ENCODE data around the gene CCDC86. TPM values are rescaled to one million over a fixed set of nuclear protein-coding genes. Genes with fewer than 3 reads are reported as not detected.
"Not testable (repeated sequence)": the region's sequence is repeated elsewhere in the genome, so short reads cannot be mapped to it uniquely, and the experiment has no call there.

CCDC86 gene, protein sequence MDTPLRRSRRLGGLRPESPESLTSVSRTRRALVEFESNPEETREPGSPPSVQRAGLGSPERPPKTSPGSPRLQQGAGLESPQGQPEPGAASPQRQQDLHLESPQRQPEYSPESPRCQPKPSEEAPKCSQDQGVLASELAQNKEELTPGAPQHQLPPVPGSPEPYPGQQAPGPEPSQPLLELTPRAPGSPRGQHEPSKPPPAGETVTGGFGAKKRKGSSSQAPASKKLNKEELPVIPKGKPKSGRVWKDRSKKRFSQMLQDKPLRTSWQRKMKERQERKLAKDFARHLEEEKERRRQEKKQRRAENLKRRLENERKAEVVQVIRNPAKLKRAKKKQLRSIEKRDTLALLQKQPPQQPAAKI
- total RNA-seq (2014; rRNA removed; shearing (Covaris generic)), result 28.4 and 32.7 TPM in 2 replicates
- 43.3 and 53.8 TPM in 2 replicates for polyA plus RNA-seq (2015; cell fraction: cytosol; rRNA removed)
- 48.5 and 51.0 TPM in 2 replicates for polyA plus RNA-seq (2015; cell fraction: nucleus; rRNA removed)

GRCh38 chr11:60841797-60842667 lies at the start of gene CCDC86:
Gene CCDC86 (plus strand): TSS chr11:60842113. CDS start chr11:60842125, 12 bp downstream.
- peak; percentile 94 for DNase-seq (ENCODE audit: low read depth)

DNA sequence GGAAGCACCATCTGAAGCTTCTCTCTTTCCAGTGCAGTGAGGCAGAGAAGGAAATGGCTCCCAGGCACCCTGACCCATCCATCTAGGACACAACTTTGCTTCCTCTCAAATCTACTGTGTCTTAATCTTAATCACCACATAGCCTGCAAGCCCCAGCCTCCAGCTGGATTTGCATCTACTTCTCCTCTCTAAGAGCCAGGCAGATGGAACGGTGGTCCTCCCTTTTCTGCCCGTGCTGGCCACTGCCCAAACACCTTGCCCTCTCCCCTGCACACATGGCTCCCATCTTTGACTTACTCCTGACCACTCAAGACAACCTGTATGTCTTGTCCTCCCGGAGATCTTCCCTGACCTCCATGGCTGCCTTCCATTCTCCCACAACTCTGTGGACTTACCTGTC lies 49.4 kb upstream of the CCDC86 start:
- DNase-seq (ENCODE audit: low read depth), result no peak

DNA sequence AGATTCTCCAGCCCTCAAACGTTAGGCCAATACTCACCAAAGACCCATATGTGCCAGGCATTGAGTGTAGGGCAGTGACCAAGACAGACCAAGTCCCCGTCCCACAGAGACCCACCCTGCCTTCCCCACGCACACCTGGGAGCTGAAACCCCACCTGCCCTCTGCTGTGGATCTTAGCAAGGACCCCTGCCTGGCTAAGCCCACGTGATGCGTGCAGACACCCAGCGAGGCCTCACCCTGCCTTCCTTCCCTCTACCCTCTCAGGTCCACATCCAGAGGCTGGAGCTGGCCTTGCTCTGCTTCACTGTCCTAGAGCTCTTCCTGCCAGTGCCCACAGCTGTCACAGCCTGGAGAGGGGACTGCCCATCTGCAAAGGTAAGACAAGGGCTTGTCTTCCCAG lies 46.6 kb upstream of the CCDC86 start:
- DNase-seq (ENCODE audit: low read depth), result no peak

GRCh38 chr11:60797846-60798630 lies 43.9 kb upstream of the CCDC86 start:
- no peak for DNase-seq (ENCODE audit: low read depth)

DNA sequence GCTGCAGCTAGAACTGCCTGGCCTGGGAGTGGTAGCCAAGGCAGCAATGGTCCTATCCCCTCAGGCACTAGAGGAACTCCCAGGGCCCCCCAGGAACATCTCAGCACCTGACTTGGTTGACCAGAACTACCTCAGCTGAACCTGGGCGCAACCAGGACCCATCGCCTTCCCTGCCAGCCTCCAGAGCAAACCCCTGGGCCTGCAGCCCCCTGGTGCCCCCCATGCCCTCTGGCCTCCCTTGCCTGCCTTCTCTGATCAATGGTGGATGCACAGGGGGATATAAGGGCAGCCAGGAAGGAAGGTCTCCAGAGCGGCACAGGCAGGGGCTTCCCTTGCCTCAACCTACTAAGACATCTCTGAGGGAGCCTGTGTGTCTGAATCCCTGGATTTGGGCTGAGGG lies 43.3 kb upstream of the CCDC86 start:
- DNase-seq (ENCODE audit: low read depth), result no peak

- DNase-seq (ENCODE audit: low read depth), result no peak
Measured at GRCh38 chr11:60801194-60801593, 40.7 kb upstream of the CCDC86 start.

- no peak for DNase-seq (ENCODE audit: low read depth)
Measured at GRCh38 chr11:60803273-60803936, 38.5 kb upstream of the CCDC86 start.

GRCh38 chr11:60809249-60809648 lies 32.7 kb upstream of the CCDC86 start:
- DNase-seq (ENCODE audit: low read depth), result no peak

GRCh38 chr11:60809691-60810090 lies 32.2 kb upstream of the CCDC86 start:
- no peak for DNase-seq (ENCODE audit: low read depth)

DNA sequence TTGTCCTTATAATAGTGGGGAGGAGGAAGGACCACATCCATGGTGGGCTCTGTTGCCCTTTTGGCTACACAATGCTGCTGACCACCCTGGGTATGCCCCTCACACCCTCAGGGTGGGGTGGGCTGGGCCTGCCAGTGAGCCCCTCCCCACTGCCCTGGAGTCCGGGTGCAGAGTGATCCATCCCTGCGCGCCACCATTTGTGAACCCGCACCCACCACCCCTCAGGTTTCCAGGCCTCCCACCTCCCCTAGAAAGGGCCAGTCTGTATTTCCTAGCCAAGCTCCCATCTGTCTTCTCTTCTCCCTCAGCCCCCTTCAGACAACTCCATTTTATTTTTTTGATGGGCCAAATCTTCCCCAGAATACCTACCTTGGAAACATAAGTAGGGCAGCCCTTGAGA lies 31.8 kb upstream of the CCDC86 start:
- DNase-seq (ENCODE audit: low read depth), result no peak

GRCh38 chr11:60810569-60810968 lies 31.3 kb upstream of the CCDC86 start:
- no peak for DNase-seq (ENCODE audit: low read depth)

GRCh38 chr11:60813324-60813723 lies 28.6 kb upstream of the CCDC86 start:
- DNase-seq (ENCODE audit: low read depth), result no peak

GRCh38 chr11:60814112-60814511 lies 27.8 kb upstream of the CCDC86 start:
- DNase-seq (ENCODE audit: low read depth), result no peak

- no peak for DNase-seq (ENCODE audit: low read depth)
Measured at GRCh38 chr11:60816590-60817157, 25.2 kb upstream of the CCDC86 start.

- DNase-seq (ENCODE audit: low read depth), result no peak
Measured at GRCh38 chr11:60818057-60818456, 23.9 kb upstream of the CCDC86 start.

GRCh38 chr11:60821827-60822599 lies 19.9 kb upstream of the CCDC86 start:
- DNase-seq (ENCODE audit: low read depth), result no peak

DNA sequence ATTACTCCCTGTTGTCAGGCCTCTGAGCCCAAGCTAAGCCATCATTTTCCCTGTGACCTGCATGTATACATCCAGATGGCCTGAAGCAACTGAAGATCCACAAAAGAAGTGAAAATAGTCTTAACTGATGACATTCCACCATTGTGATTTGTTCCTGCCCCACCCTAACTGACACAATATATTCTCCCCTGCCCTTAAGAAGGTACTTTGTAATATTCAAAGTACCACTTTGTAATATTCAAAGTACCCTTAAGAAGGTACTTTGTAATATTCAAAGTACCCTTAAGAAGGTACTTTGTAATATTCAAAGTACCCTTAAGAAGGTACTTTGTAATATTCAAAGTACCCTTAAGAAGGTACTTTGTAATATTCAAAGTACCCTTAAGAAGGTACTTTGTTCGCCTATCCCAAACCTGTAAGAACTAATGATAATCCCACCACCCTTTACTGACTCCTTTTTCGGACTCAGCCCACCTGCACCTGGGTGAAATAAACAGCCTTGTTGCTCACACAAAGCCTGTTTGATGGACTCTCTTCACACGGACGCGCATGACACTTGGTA lies 18.1 kb upstream of the CCDC86 start:
- DNase-seq (ENCODE audit: low read depth), result not testable (repeated sequence)

DNA sequence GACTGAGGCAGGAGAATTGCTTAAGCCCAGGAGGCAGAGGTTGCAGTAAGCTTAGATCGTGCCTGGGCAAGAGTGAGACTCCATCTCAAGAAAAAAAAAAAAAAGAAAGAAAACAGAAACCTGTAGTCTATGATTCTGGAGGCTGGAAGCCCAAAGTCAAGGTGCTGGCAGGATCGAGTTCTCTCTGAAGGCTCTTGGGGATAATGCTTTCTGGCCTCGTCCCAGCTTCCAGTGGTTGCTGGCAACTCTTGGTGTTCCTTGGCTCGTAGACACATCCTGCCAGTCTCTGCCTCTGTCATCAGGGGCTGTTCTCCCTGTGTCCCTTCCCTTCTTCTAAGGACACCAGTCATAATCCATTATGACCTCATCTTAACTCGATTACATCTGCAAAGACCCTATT lies 16.8 kb upstream of the CCDC86 start:
- no peak for DNase-seq (ENCODE audit: low read depth)

DNA sequence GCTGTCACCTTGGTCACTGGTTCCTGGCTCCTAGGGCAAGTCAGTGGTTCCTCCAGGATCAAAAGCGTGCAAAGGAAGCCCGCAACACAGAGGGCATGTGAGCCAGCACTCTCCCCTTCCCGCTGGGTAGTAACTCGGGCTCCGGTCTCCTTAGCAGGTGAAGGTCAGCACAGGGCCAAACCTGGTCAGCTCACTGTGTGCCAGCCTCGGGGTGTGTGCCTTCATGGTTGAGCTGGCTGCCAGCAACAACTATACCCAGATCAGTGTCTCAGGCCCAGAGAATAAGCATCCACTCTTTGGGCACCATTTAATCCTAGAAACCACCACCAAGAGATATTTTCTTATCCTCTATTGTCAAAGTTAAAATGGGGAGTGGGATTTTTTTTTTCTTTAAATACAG lies 16.1 kb upstream of the CCDC86 start:
- no peak for DNase-seq (ENCODE audit: low read depth)
